GM23248 (cell line): ENCODE data around the gene RNF26. TPM values are rescaled to one million over a fixed set of nuclear protein-coding genes. Genes with fewer than 3 reads are reported as not detected.

Experiments used
- DNase-seq: peaks from one replicate; pipeline ENCODE4 v3.0.0-alpha.2; 2015
- H2AFZ ChIP-seq: fragments of 200-600 bp; sonication (generic); 2 replicates; pipeline ENCODE4 v1.6.1; 2016; ENCODE audit warnings: antibody characterized with exemption
- H3F3A ChIP-seq: fragments of 200-600 bp; sonication (generic); 2 replicates; pipeline ENCODE4 v1.6.1; 2016; ENCODE audit warnings: mild to moderate bottlenecking, antibody characterized with exemption, mixed run types; ENCODE audit not compliant: insufficient read depth
- H3K27ac ChIP-seq: fragments of 200-600 bp; sonication (generic); 2 replicates; pipeline ENCODE4 v1.5.1; 2016; ENCODE audit warnings: mild to moderate bottlenecking
- H3K27me3 ChIP-seq: fragments of 200-600 bp; sonication (generic); replicated peaks from 2 replicates; pipeline ENCODE4 v1.6.1; 2016; ENCODE audit warnings: mild to moderate bottlenecking; ENCODE audit not compliant: insufficient read depth
- H3K36me3 ChIP-seq: fragments of 200-600 bp; sonication (generic); 2 replicates; pipeline ENCODE4 v1.6.1; 2016; ENCODE audit warnings: low read depth, mild to moderate bottlenecking
- H3K4me1 ChIP-seq: fragments of 200-600 bp; sonication (generic); 2 replicates; pipeline ENCODE4 v1.6.1; 2016; ENCODE audit warnings: mild to moderate bottlenecking; ENCODE audit not compliant: insufficient read depth
- H3K4me2 ChIP-seq: fragments of 200-600 bp; sonication (generic); one replicate; pipeline ENCODE4 v1.6.1; 2016; ENCODE audit warnings: mild to moderate bottlenecking; ENCODE audit not compliant: unreplicated experiment
- H3K4me3 ChIP-seq: fragments of 200-600 bp; sonication (generic); 2 replicates; pipeline ENCODE4 v1.5.1; 2016; ENCODE audit warnings: mild to moderate bottlenecking
- H3K79me2 ChIP-seq: fragments of 200-600 bp; sonication (generic); 2 replicates; pipeline ENCODE4 v1.6.1; 2016; ENCODE audit warnings: mild to moderate bottlenecking; ENCODE audit not compliant: insufficient read depth
- H3K9ac ChIP-seq: fragments of 200-600 bp; sonication (generic); 2 replicates; pipeline ENCODE4 v1.6.1; 2016; ENCODE audit warnings: mild to moderate bottlenecking
- H3K9me2 ChIP-seq: fragments of 200-600 bp; sonication (generic); 2 replicates; pipeline ENCODE4 v1.6.1; 2016; ENCODE audit warnings: mixed run types, mild to moderate bottlenecking, moderate library complexity; ENCODE audit not compliant: insufficient read depth
- H3K9me3 ChIP-seq: fragments of 200-600 bp; sonication (generic); one replicate; pipeline ENCODE4 v1.6.1; 2017; ENCODE audit warnings: low read depth
- H4K20me1 ChIP-seq: fragments of 200-600 bp; sonication (generic); 2 replicates; pipeline ENCODE4 v1.6.0; 2016; ENCODE audit not compliant: insufficient read depth
- EZH2 ChIP-seq: fragments of 200-600 bp; sonication (generic); IDR thresholded peaks from 2 replicates; pipeline ENCODE4 v1.6.1; 2018; ENCODE audit warnings: antibody characterized with exemption, mild to moderate bottlenecking; ENCODE audit not compliant: insufficient read depth, poor library complexity, severe bottlenecking
- EZH2phosphoT487 ChIP-seq: fragments of 200-600 bp; sonication (generic); IDR thresholded peaks from 2 replicates; pipeline ENCODE4 v1.6.1; 2018; ENCODE audit warnings: antibody characterized with exemption, moderate library complexity, mild to moderate bottlenecking, low read depth; ENCODE audit not compliant: insufficient read depth
- WGBS, 2 experiments: methylation state at CpG; one replicate each; pipeline ENCODE4 v1.1.6; 2015 to 2017; ENCODE audit warnings: low lambda C conversion rate in 2 of 2, low coverage in 1 of 2; ENCODE audit errors: missing lambda C conversion rate in 2 of 2; 5-methylcytosine and 5-hydroxymethylcytosine counted together
- in situ Hi-C: fragments of 300-500 bp; cut with MboI; formaldehyde crosslinking; loops from 2 replicates; pipeline ENCODE4 v1.15.0; 2020
- polyA plus RNA-seq: library from polyadenylated mRNA; unstranded; fragments of >200 nt; fragmentation: Nextera tagmentation; extraction: Ambion mirVana; gene quantifications from 2 replicates; pipeline ENCODE4 v1.2.1, GENCODE V29; 2016
- total RNA-seq: library from RNA; depleted of rRNA; stranded (reverse); fragments of >200 nt; shearing (Covaris generic); gene quantifications from 2 replicates; pipeline ENCODE4 v1.2.3, GENCODE V29; 2014

RNF26 gene
- total and polyA plus RNA-seq, 2 experiments from 2014 or later = 8.0 to 49.5 TPM

DNA sequence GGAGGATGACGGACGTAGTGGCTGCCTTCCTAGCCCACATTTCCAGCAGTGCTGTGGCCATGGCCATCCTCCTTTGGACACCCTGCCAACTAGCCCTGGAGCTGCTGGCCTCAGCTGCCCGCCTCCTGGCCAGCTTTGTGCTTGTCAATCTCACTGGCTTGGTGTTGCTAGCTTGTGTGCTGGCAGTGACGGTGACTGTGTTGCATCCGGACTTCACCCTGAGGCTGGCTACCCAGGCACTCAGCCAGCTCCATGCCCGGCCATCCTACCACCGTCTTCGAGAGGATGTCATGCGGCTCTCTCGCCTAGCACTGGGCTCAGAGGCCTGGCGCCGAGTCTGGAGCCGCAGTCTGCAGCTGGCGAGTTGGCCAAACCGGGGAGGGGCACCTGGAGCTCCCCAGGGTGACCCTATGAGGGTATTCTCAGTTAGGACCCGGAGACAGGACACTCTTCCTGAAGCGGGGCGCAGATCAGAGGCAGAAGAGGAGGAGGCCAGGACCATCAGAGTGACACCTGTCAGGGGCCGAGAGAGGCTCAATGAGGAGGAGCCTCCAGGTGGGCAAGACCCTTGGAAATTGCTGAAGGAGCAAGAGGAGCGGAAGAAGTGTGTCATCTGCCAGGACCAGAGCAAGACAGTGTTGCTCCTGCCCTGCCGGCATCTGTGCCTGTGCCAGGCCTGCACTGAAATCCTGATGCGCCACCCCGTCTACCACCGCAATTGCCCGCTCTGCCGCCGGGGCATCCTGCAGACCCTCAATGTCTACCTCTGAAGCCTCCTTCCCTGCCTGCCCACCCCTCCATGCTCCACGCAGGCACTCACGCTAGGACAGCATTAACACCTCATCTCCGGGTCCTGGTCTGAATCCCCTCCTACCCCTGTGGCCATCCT, 1.6 kb downstream of the RNF26 start:
- Histone ChIP-seq H3K4me3 (peak overlapping the region; percentile 92), H3K79me2 (peaks cover 28% of the 10 kb centered on the region), H3K9me3 (no peaks in the 10 kb centered on the region), H3K4me1 (peaks cover 29% of the 10 kb centered on the region; the same call in 1 of the 2 replicates), H3K27me3 (no peaks in the 10 kb centered on the region; the same call in 1 of the 2 replicates), H3K36me3 (no peaks in the 10 kb centered on the region), H3F3A (peaks cover 9% of the 10 kb centered on the region; the same call in 1 of the 2 replicates), H3K4me2 (peak overlapping the region; percentile 98), H3K27ac (no peak overlapping the region), H2AFZ (no peak overlapping the region), H4K20me1 (no peaks in the 10 kb centered on the region), H3K9ac (no peak overlapping the region), H3K9me2 (no peaks in the 10 kb centered on the region)
- no peak for DNase-seq
- TF ChIP-seq EZH2 = no peak
- no peak for TF ChIP-seq EZH2phosphoT487
- in situ Hi-C loops = no loop called here
- WGBS, 2 experiments = 85 to 87% methylated on average over 30 of the region's 30 CpGs

GRCh38 chr11:119336744-119337469, 2.6 kb downstream of the RNF26 start:
- peak overlapping the region; percentile 41; the same call in 1 of the 2 replicates for H2AFZ ChIP-seq

DNA sequence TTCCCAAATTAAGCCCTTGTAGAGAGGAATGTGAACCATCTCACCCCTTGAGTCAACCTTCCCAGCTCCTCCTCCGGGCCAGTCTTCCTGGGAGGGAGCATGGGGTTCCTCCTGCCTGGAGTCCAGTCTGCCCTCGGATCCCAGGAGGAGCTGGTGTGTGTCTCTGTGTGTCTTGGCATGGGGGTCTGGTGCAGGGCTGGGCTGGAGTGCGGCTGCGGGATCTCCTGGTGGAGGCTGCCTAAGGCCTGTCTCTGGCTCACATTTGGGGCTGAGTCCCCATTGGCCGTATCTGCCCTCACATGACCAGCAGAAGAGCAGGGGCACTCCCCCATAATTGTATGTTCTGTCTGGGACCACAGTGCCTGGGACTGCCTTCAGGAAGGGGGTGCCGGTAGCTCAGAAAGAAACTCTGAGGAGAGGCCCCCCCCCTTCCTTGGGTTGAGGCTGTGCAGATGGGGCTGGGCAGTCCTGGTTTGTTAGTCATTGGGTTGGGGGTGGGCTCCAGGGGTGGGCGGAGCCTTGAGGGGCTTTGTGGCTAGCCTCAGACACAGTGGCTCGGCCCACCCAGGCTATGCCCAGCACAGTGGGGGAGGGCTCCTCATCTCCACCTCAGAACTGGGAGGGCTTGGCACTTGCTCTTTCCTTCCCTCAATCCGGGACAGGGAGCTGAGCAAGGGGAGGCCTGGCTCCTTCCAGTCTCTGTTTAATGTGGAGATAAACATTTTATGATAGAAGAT, 3.4 kb downstream of the RNF26 start:
- in situ Hi-C loops = no loop called here
- WGBS, 2 experiments = 21 to 35% methylated on average over 7 to 8 of the region's 9 CpGs
- H3K9me2 ChIP-seq = no peaks in the 10 kb centered on the region
- no peaks in the 10 kb centered on the region for H3K36me3 ChIP-seq
- peak overlapping the region; percentile 30 for H3K27ac ChIP-seq
- peaks cover 28% of the 10 kb centered on the region for H3K79me2 ChIP-seq
- peak; percentile 68 for DNase-seq
- no peaks in the 10 kb centered on the region for H4K20me1 ChIP-seq
- TF ChIP-seq EZH2 (no peak), EZH2phosphoT487 (no peak)
- H3K27me3 ChIP-seq = no peaks in the 10 kb centered on the region
- peak overlapping the region; percentile 45 for H3K4me3 ChIP-seq
- H3K9me3 ChIP-seq = no peaks in the 10 kb centered on the region
- H3K9ac ChIP-seq = peak overlapping the region; percentile 42
- peaks cover 9% of the 10 kb centered on the region; the same call in 1 of the 2 replicates for H3F3A ChIP-seq
- H2AFZ ChIP-seq = peak overlapping the region; percentile 41; the same call in 1 of the 2 replicates
- H3K4me2 ChIP-seq = peak overlapping the region; percentile 64
- H3K4me1 ChIP-seq = peaks cover 29% of the 10 kb centered on the region; the same call in 1 of the 2 replicates

More at GRCh38 chr11:119336744-119337469, 2.6 kb downstream of the RNF26 start:
- peak overlapping the region; percentile 64 for H3K4me2 ChIP-seq
- peak overlapping the region; percentile 30; the same call in 1 of the 2 replicates for H3K27ac ChIP-seq
- H4K20me1 ChIP-seq = no peaks in the 10 kb centered on the region
- H3K9ac ChIP-seq = peak overlapping the region; percentile 42; the same call in 1 of the 2 replicates
- H3K79me2 ChIP-seq = peaks cover 28% of the 10 kb centered on the region
- peaks cover 9% of the 10 kb centered on the region; the same call in 1 of the 2 replicates for H3F3A ChIP-seq
- 66 to 70% methylated on average over 9 of the region's 9 CpGs for WGBS, 2 experiments
- no peak for DNase-seq
- TF ChIP-seq EZH2 (no peak), EZH2phosphoT487 (no peak)
- in situ Hi-C loops = no loop called here
- no peaks in the 10 kb centered on the region for H3K9me3 ChIP-seq
- no peaks in the 10 kb centered on the region for H3K27me3 ChIP-seq
- no peaks in the 10 kb centered on the region for H3K36me3 ChIP-seq
- no peaks in the 10 kb centered on the region for H3K9me2 ChIP-seq
- peaks cover 29% of the 10 kb centered on the region; the same call in 1 of the 2 replicates for H3K4me1 ChIP-seq
- H3K4me3 ChIP-seq = peak overlapping the region; percentile 45
